Adrenal gland (tissue), 12 donors: ENCODE results near the gene KRTDAP. TPM values are rescaled to one million over a fixed set of nuclear protein-coding genes. Genes with fewer than 3 reads are reported as not detected.
"Not testable (repeated sequence)": the region's sequence is repeated elsewhere in the genome, so short reads cannot be mapped to it uniquely, and the experiment has no call there.

Experiments used
- DNase-seq, 7 donors: peaks; one replicate each; pipeline ENCODE4 v3.0.0-alpha.2; 2019 to 2020
- H3K27ac ChIP-seq, 5 donors: fragments of 200-600 bp; sonication (generic) in 4 of 5; 1 replicate in 3 of 5; 2 replicates in 2 of 5; pipeline versions ENCODE4 v1.5.1 to v1.8.0; 2016 to 2020; ENCODE audit warnings: mild to moderate bottlenecking in 1 of 5
- H3K27me3 ChIP-seq: fragments of 200-600 bp; 2 replicates; pipeline ENCODE4 v1.8.0; 2021
- H3K36me3 ChIP-seq, 2 donors: fragments of 200-600 bp; replicated peaks in 1 of 2; 1 replicate in 1 of 2; 2 replicates in 1 of 2; pipeline versions ENCODE4 v1.5.1 to v1.8.0; 2018 to 2022
- H3K4me1 ChIP-seq, 2 donors: fragments of 200-600 bp; replicated peaks in 1 of 2; 1 replicate in 1 of 2; 2 replicates in 1 of 2; pipeline versions ENCODE4 v1.5.1 to v1.8.0; 2018 to 2021
- H3K4me3 ChIP-seq, 4 donors: fragments of 200-600 bp; sonication (generic) in 3 of 4; one replicate each; pipeline ENCODE4 v1.5.1; 2016 to 2018
- H3K9me3 ChIP-seq, 3 donors: fragments of 200-600 bp; sonication (generic) in 1 of 3; replicated peaks in 1 of 3; 1 replicate in 2 of 3; 2 replicates in 1 of 3; pipeline versions ENCODE4 v1.5.1 to v1.8.0; 2016 to 2021
- CTCF ChIP-seq, 6 experiments: fragments of 450-650 bp in 4 of 6; fragments of 200-600 bp in 2 of 6; sonication (generic) in 1 of 6; IDR thresholded peaks; 1 replicate in 5 of 6; 2 replicates in 1 of 6; pipeline versions ENCODE4 v1.5.1 to v1.8.0; 2016 to 2021; ENCODE audit warnings: antibody characterized with exemption in 6 of 6, mild to moderate bottlenecking in 2 of 6, moderate library complexity in 1 of 6
- POLR2A ChIP-seq, 2 donors: fragments of 450-650 bp; IDR thresholded peaks; one replicate each; pipeline ENCODE4 v1.6.1; 2017; ENCODE audit warnings: antibody characterized with exemption in 2 of 2, mild to moderate bottlenecking in 2 of 2, moderate library complexity in 1 of 2
- WGBS, 4 donors: extraction: QIAGEN DNeasy Blood & Tissue Kit in 2 of 4; methylation state at CpG; one replicate each; pipeline versions ENCODE4 v1.1.5 to v1.1.7; 2013 to 2017; 5-methylcytosine and 5-hydroxymethylcytosine counted together
- intact Hi-C, 2 donors: fragments of 100-400 bp; cut with DNase I; formaldehyde crosslinking; loops; one replicate each; pipeline versions ENCODE4 v1.14.1 to v1.15.0; 2022 to 2023
- polyA plus RNA-seq, 3 donors: library from polyadenylated mRNA; stranded (reverse); fragments of 200-250 nt in 2 of 3; fragments of 350-450 nt in 1 of 3; fragmentation: Illumina TruSeq in 1 of 3; extraction: RNeasy Lipid Tissue Mini Kit (QIAGEN cat#74804) in 1 of 3; gene quantifications; one replicate each; pipeline ENCODE4 v1.2.3, GENCODE V29; 2013 to 2014
- total RNA-seq, 9 donors: library from RNA; depleted of rRNA in 4 of 9; stranded (reverse); fragments of >200 nt in 4 of 9; fragments of 120-200 nt in 1 of 9; fragmentation: NEBNext Ultra II Directional in 1 of 9; extraction: Animal tissue kit (Norgen Biotek cat#: 25700) in 1 of 9; gene quantifications; one replicate each; pipeline versions ENCODE4 v1.1.0 to v1.2.4, GENCODE V29; 2013 to 2023
- donor health status: healthy with polysubstance abuse.
- donor health status: Bipolar disorder and iron deficiency.
- donor health status: DM: yes; HTN: yes; CAD: no.
- donor health status: DM: no; HTN: no; CAD: no.
- donor health status: DM: no; HTN: no; CAD: no.
- donor health status: DM: yes; HTN: yes; CAD: no.

Gene KRTDAP
- total and polyA plus RNA-seq, 12 donors = not detected

GRCh38 chr19:35483089-35483488 is 7.2 kb downstream of the KRTDAP start:
- WGBS, 4 donors = 63 to 75% (median 71%) methylated on average over 5 of the region's 5 CpGs
- H3K27ac ChIP-seq = no peak overlapping the region
- no peak overlapping the region for H3K4me3 ChIP-seq
- TF ChIP-seq CTCF (IDR thresholded peaks at IDR 0.05) (no peak), POLR2A (IDR thresholded peaks at IDR 0.05) (no peak)
- no peaks in the 10 kb centered on the region for H3K27me3 ChIP-seq
- H3K9me3 ChIP-seq = no peaks in the 10 kb centered on the region
- intact Hi-C loops = no loop called here
- no peaks in the 10 kb centered on the region for H3K4me1 ChIP-seq
- no peak for DNase-seq
- no peaks in the 10 kb centered on the region for H3K36me3 ChIP-seq

GRCh38 chr19:35478794-35479677 is 11.2 kb downstream of the KRTDAP start:
- DNase-seq = no peak
- WGBS, 4 donors = 78 to 85% (median 84%) methylated on average over 21 of the region's 21 CpGs

GRCh38 chr19:35476149-35476548 is 14.1 kb downstream of the KRTDAP start:
- H3K4me1 ChIP-seq = no peaks in the 10 kb centered on the region
- H3K36me3 ChIP-seq = no peaks in the 10 kb centered on the region
- H3K4me3 ChIP-seq = no peak overlapping the region
- intact Hi-C loops = no loop called here
- no peak for DNase-seq
- TF ChIP-seq CTCF (IDR thresholded peaks at IDR 0.05) (no peak), POLR2A (IDR thresholded peaks at IDR 0.05) (no peak)
- no peak overlapping the region for H3K27ac ChIP-seq
- 56 to 62% (median 59%) methylated on average over 4 of the region's 4 CpGs for WGBS, 4 donors
- no peaks in the 10 kb centered on the region for H3K27me3 ChIP-seq
- H3K9me3 ChIP-seq = no peaks in the 10 kb centered on the region

More at GRCh38 chr19:35478794-35479677, 11.2 kb downstream of the KRTDAP start:
- no peaks in the 10 kb centered on the region for H3K36me3 ChIP-seq
- no peaks in the 10 kb centered on the region for H3K4me1 ChIP-seq
- no peak overlapping the region for H3K4me3 ChIP-seq
- TF ChIP-seq CTCF (IDR thresholded peaks at IDR 0.05) (no peak), POLR2A (IDR thresholded peaks at IDR 0.05) (no peak)
- no peaks in the 10 kb centered on the region for H3K9me3 ChIP-seq
- H3K27ac ChIP-seq = no peak overlapping the region
- intact Hi-C loops = no loop called here
- no peaks in the 10 kb centered on the region for H3K27me3 ChIP-seq

GRCh38 chr19:35474594-35474993 is 15.7 kb downstream of the KRTDAP start:
- 84 to 91% (median 88%) methylated on average over 7 of the region's 7 CpGs for WGBS, 4 donors
- not testable (repeated sequence) for H3K4me3 ChIP-seq, H3K27me3 ChIP-seq, H3K36me3 ChIP-seq, H3K27ac ChIP-seq, H3K9me3 ChIP-seq, H3K4me1 ChIP-seq, DNase-seq
- intact Hi-C loops = loop anchor here in 1 of 2 donors (5.0 kb wide), 1 partner anchor 122 kb away; no protein-coding TSS in a partner anchor
